Spleen (tissue), 7 donors: ENCODE data around the gene C19orf73.

ENCODE experiments used
- CTCF ChIP-seq, 11 experiments: fragments of 200-600 bp in 7 of 11; fragments of 450-650 bp in 4 of 11; sonication (generic) in 4 of 11; IDR thresholded peaks in 8 of 11; conservative IDR thresholded peaks in 3 of 11; 1 replicate in 7 of 11; 2 replicates in 4 of 11; pipeline versions ENCODE4 v1.4.0 to v1.8.0; 2016 to 2021; ENCODE audit warnings: antibody characterized with exemption in 11 of 11, inconsistent platforms in 4 of 11, mild to moderate bottlenecking in 1 of 11
- POLR2A ChIP-seq, 3 donors: fragments of 450-650 bp; IDR thresholded peaks; one replicate each; pipeline ENCODE4 v1.5.1; 2017; ENCODE audit warnings: antibody characterized with exemption in 3 of 3, mild to moderate bottlenecking in 1 of 3
- POLR2AphosphoS5 ChIP-seq, 3 donors: sonication (generic); formaldehyde crosslinking; IDR thresholded peaks; one replicate each; pipeline ENCODE4 v1.5.1; 2017; ENCODE audit warnings: antibody characterized with exemption in 3 of 3
- donor health status: DM: no; HTN: no; CAD: no; lungs with moderate emphysema.
- donor health status: DM: no; HTN: no; CAD: no.
- donor health status: DM: no; HTN: no; CAD: no.

- peak in 1 of 11 experiments; percentile 9 for TF ChIP-seq CTCF (IDR thresholded peaks at IDR 0.05 in 8 of 11, conservative IDR thresholded peaks at IDR 0.05 in 3 of 11)
- peak in 2 of 3 donors; percentile 50 to 64 for TF ChIP-seq POLR2AphosphoS5 (IDR thresholded peaks at IDR 0.05)
- no peak for TF ChIP-seq POLR2A (IDR thresholded peaks at IDR 0.05)
Observed at GRCh38 chr19:49150106-49150943, 31.4 kb upstream of the C19orf73 start.
